IPS-18c (cell line): Measurements from ENCODE around the gene PIGC.

Source experiments
- H3K4me3 ChIP-seq: 2 replicates; pipeline ENCODE4 v1.7.0; 2013; ENCODE audit warnings: low read depth, mild to moderate bottlenecking, low read length, moderate library complexity; ENCODE audit not compliant: insufficient read depth
- H3K9me3 ChIP-seq: one replicate; pipeline ENCODE4 v1.6.1; 2013; ENCODE audit warnings: mild to moderate bottlenecking, low read length, moderate library complexity; ENCODE audit not compliant: control insufficient read depth, insufficient read depth

PIGC gene

GRCh38 chr1:172471666-172472065 lies 27.8 kb upstream of the PIGC start:
- no peaks in the 10 kb centered on the region for H3K9me3 ChIP-seq
- H3K4me3 ChIP-seq: no peak overlapping the region

GRCh38 chr1:172470149-172470548 lies 26.3 kb upstream of the PIGC start:
- Histone ChIP-seq H3K4me3 (no peak overlapping the region), H3K9me3 (no peaks in the 10 kb centered on the region)

- H3K4me3 ChIP-seq: no peak overlapping the region
- H3K9me3 ChIP-seq: no peaks in the 10 kb centered on the region
Observed at GRCh38 chr1:172469717-172470116, 25.8 kb upstream of the PIGC start.

GRCh38 chr1:172468296-172468695 lies 24.4 kb upstream of the PIGC start:
- Histone ChIP-seq H3K9me3 (no peaks in the 10 kb centered on the region), H3K4me3 (no peak overlapping the region)

- Histone ChIP-seq H3K9me3 (no peaks in the 10 kb centered on the region), H3K4me3 (no peak overlapping the region)
Observed at GRCh38 chr1:172467446-172467845, 23.6 kb upstream of the PIGC start.

- Histone ChIP-seq H3K9me3 (no peaks in the 10 kb centered on the region), H3K4me3 (no peak overlapping the region)
Observed at GRCh38 chr1:172466795-172467407, 23.0 kb upstream of the PIGC start.

GRCh38 chr1:172465617-172466016 lies 21.7 kb upstream of the PIGC start:
- H3K4me3 ChIP-seq: no peak overlapping the region
- no peaks in the 10 kb centered on the region for H3K9me3 ChIP-seq

- Histone ChIP-seq H3K4me3 (no peak overlapping the region), H3K9me3 (no peaks in the 10 kb centered on the region)
Observed at GRCh38 chr1:172460887-172461315, 17.0 kb upstream of the PIGC start.

- Histone ChIP-seq H3K4me3 (no peak overlapping the region), H3K9me3 (no peaks in the 10 kb centered on the region)
Observed at GRCh38 chr1:172460177-172460576, 16.3 kb upstream of the PIGC start.

- Histone ChIP-seq H3K9me3 (no peaks in the 10 kb centered on the region), H3K4me3 (no peak overlapping the region)
Observed at GRCh38 chr1:172457479-172458130, 13.7 kb upstream of the PIGC start.

- no peak overlapping the region for H3K4me3 ChIP-seq
Observed at GRCh38 chr1:172456344-172456769, 12.5 kb upstream of the PIGC start.

GRCh38 chr1:172455451-172455850 lies 11.6 kb upstream of the PIGC start:
- H3K9me3 ChIP-seq: no peaks in the 10 kb centered on the region
- no peak overlapping the region for H3K4me3 ChIP-seq

More at GRCh38 chr1:172456344-172456769, 12.5 kb upstream of the PIGC start:
- H3K9me3 ChIP-seq: no peaks in the 10 kb centered on the region

- Histone ChIP-seq H3K9me3 (peaks cover 2% of the 10 kb centered on the region), H3K4me3 (no peak overlapping the region)
Observed at GRCh38 chr1:172453607-172454006, 9.7 kb upstream of the PIGC start.

- peaks cover 2% of the 10 kb centered on the region for H3K9me3 ChIP-seq
- no peak overlapping the region for H3K4me3 ChIP-seq
Observed at GRCh38 chr1:172453153-172453545, 9.3 kb upstream of the PIGC start.

GRCh38 chr1:172452536-172453152 lies 8.8 kb upstream of the PIGC start:
- Histone ChIP-seq H3K9me3 (peaks cover 2% of the 10 kb centered on the region), H3K4me3 (no peak overlapping the region)

GRCh38 chr1:172451002-172451443 lies 7.2 kb upstream of the PIGC start:
- Histone ChIP-seq H3K4me3 (no peak overlapping the region), H3K9me3 (peaks cover 2% of the 10 kb centered on the region)

GRCh38 chr1:172450524-172450885 lies 6.6 kb upstream of the PIGC start:
- no peak overlapping the region for H3K4me3 ChIP-seq
- H3K9me3 ChIP-seq: peaks cover 2% of the 10 kb centered on the region
